ES-I3 (cell line): ENCODE measurements around the gene GPBAR1.

Source experiments
- H3K36me3 ChIP-seq: 2 replicates; pipeline ENCODE4 v1.6.1; 2013; ENCODE audit warnings: mild to moderate bottlenecking, low read length, control low read depth, moderate library complexity; ENCODE audit not compliant: insufficient read depth
- H3K4me1 ChIP-seq: 2 replicates; pipeline ENCODE4 v1.6.1; 2013; ENCODE audit warnings: mild to moderate bottlenecking, control low read depth, low read length; ENCODE audit not compliant: insufficient read depth
- H3K9ac ChIP-seq: 2 replicates; pipeline ENCODE4 v1.6.1; 2013; ENCODE audit warnings: low read depth, mild to moderate bottlenecking, low read length, moderate library complexity
- H3K9me3 ChIP-seq: 2 replicates; pipeline ENCODE4 v1.6.1; 2013; ENCODE audit warnings: mild to moderate bottlenecking, low read length, moderate library complexity; ENCODE audit not compliant: control insufficient read depth, insufficient read depth

The GPBAR1 gene

GRCh38 chr2:218293715-218294429, 33.1 kb downstream of the GPBAR1 start:
- peaks cover 20% of the 10 kb centered on the region; the same call in 1 of the 2 replicates for H3K4me1 ChIP-seq
- no peaks in the 10 kb centered on the region for H3K9me3 ChIP-seq
- no peaks in the 10 kb centered on the region for H3K36me3 ChIP-seq
- H3K9ac ChIP-seq, result no peak overlapping the region

- no peak overlapping the region for H3K9ac ChIP-seq
- H3K9me3 ChIP-seq, result no peaks in the 10 kb centered on the region
- H3K4me1 ChIP-seq, result peaks cover 19% of the 10 kb centered on the region; the same call in 1 of the 2 replicates
- no peaks in the 10 kb centered on the region for H3K36me3 ChIP-seq
Observed at GRCh38 chr2:218294430-218295022, 33.7 kb downstream of the GPBAR1 start.

- Histone ChIP-seq H3K4me1 (peaks cover 14% of the 10 kb centered on the region; the same call in 1 of the 2 replicates), H3K9me3 (no peaks in the 10 kb centered on the region), H3K9ac (no peak overlapping the region), H3K36me3 (no peaks in the 10 kb centered on the region)
Observed at GRCh38 chr2:218295029-218295428, 34.2 kb downstream of the GPBAR1 start.

GRCh38 chr2:218296200-218296599, 35.4 kb downstream of the GPBAR1 start:
- no peak overlapping the region for H3K9ac ChIP-seq
- no peaks in the 10 kb centered on the region for H3K36me3 ChIP-seq
- H3K4me1 ChIP-seq, result peaks cover 12% of the 10 kb centered on the region; the same call in 1 of the 2 replicates
- H3K9me3 ChIP-seq, result no peaks in the 10 kb centered on the region

GRCh38 chr2:218296847-218297246, 36.0 kb downstream of the GPBAR1 start:
- no peak overlapping the region for H3K9ac ChIP-seq
- peaks cover 12% of the 10 kb centered on the region; the same call in 1 of the 2 replicates for H3K4me1 ChIP-seq

GRCh38 chr2:218298314-218298875, 37.6 kb downstream of the GPBAR1 start:
- H3K9me3 ChIP-seq, result no peaks in the 10 kb centered on the region
- H3K9ac ChIP-seq, result no peak overlapping the region
- H3K36me3 ChIP-seq, result no peaks in the 10 kb centered on the region
- H3K4me1 ChIP-seq, result peaks cover 9% of the 10 kb centered on the region; the same call in 1 of the 2 replicates

More at GRCh38 chr2:218296847-218297246, 36.0 kb downstream of the GPBAR1 start:
- Histone ChIP-seq H3K36me3 (no peaks in the 10 kb centered on the region), H3K9me3 (no peaks in the 10 kb centered on the region)

- Histone ChIP-seq H3K36me3 (no peaks in the 10 kb centered on the region), H3K4me1 (peaks cover 2% of the 10 kb centered on the region; the same call in 1 of the 2 replicates), H3K9ac (no peak overlapping the region)
Observed at GRCh38 chr2:218300141-218300540, 39.3 kb downstream of the GPBAR1 start.

GRCh38 chr2:218301176-218301819, 40.5 kb downstream of the GPBAR1 start:
- Histone ChIP-seq H3K4me1 (no peaks in the 10 kb centered on the region; the same call in 1 of the 2 replicates), H3K36me3 (no peaks in the 10 kb centered on the region), H3K9ac (no peak overlapping the region), H3K9me3 (no peaks in the 10 kb centered on the region)

More at GRCh38 chr2:218300141-218300540, 39.3 kb downstream of the GPBAR1 start:
- no peaks in the 10 kb centered on the region for H3K9me3 ChIP-seq

GRCh38 chr2:218305383-218305782, 44.6 kb downstream of the GPBAR1 start:
- Histone ChIP-seq H3K4me1 (no peaks in the 10 kb centered on the region), H3K9ac (no peak overlapping the region)

GRCh38 chr2:218306184-218306920, 45.5 kb downstream of the GPBAR1 start:
- H3K9ac ChIP-seq, result no peak overlapping the region

More at GRCh38 chr2:218305383-218305782, 44.6 kb downstream of the GPBAR1 start:
- Histone ChIP-seq H3K36me3 (no peaks in the 10 kb centered on the region), H3K9me3 (no peaks in the 10 kb centered on the region; the same call in 1 of the 2 replicates)

GRCh38 chr2:218307415-218308090, 46.7 kb downstream of the GPBAR1 start:
- no peaks in the 10 kb centered on the region for H3K36me3 ChIP-seq
- H3K9me3 ChIP-seq, result no peaks in the 10 kb centered on the region; the same call in 1 of the 2 replicates
- H3K4me1 ChIP-seq, result 0 out of 2 replicates have a peak, but pooled peaks cover 4% of the 10 kb centered on the region
- no peak overlapping the region for H3K9ac ChIP-seq

More at GRCh38 chr2:218306184-218306920, 45.5 kb downstream of the GPBAR1 start:
- H3K36me3 ChIP-seq, result no peaks in the 10 kb centered on the region
- no peaks in the 10 kb centered on the region for H3K4me1 ChIP-seq
- no peaks in the 10 kb centered on the region; the same call in 1 of the 2 replicates for H3K9me3 ChIP-seq

GRCh38 chr2:218310853-218311540, 50.2 kb downstream of the GPBAR1 start:
- no peaks in the 10 kb centered on the region; the same call in 1 of the 2 replicates for H3K9me3 ChIP-seq

More at GRCh38 chr2:218310853-218311540, 50.2 kb downstream of the GPBAR1 start:
- 0 out of 2 replicates have a peak, but pooled peaks cover 4% of the 10 kb centered on the region for H3K4me1 ChIP-seq
- no peaks in the 10 kb centered on the region for H3K36me3 ChIP-seq
- no peak overlapping the region for H3K9ac ChIP-seq
